Right atrium auricular region (tissue), 2 donors: ENCODE results near the gene TSSK6. TPM values are rescaled to one million over a fixed set of nuclear protein-coding genes. Genes with fewer than 3 reads are reported as not detected.

Experiments
- DNase-seq: peaks from one replicate; pipeline ENCODE4 v3.0.0-alpha.2; 2019; ENCODE audit warnings: low spot score
- H3K27ac ChIP-seq, 2 donors: fragments of 200-600 bp; sonication (generic); 1 replicate in 1 of 2; 2 replicates in 1 of 2; pipeline ENCODE4 v1.5.1; 2016 to 2019
- H3K27me3 ChIP-seq, 2 donors: fragments of 200-600 bp; sonication (generic); one replicate each; pipeline versions ENCODE4 v1.5.1 to v1.6.0; 2017 to 2019
- H3K36me3 ChIP-seq: fragments of 200-600 bp; sonication (generic); one replicate; pipeline ENCODE4 v1.5.1; 2016
- H3K4me1 ChIP-seq, 2 donors: fragments of 200-600 bp; sonication (generic); one replicate each; pipeline versions ENCODE4 v1.5.1 to v1.6.0; 2017 to 2019
- H3K4me3 ChIP-seq, 2 donors: fragments of 200-600 bp; sonication (generic); 1 replicate in 1 of 2; 2 replicates in 1 of 2; pipeline ENCODE4 v1.5.1; 2017 to 2019; ENCODE audit warnings: mild to moderate bottlenecking in 1 of 2, moderate library complexity in 1 of 2
- H3K9me3 ChIP-seq, 2 donors: fragments of 200-600 bp; sonication (generic); one replicate each; pipeline ENCODE4 v1.5.1; 2019
- total RNA-seq, 2 donors: library from RNA; depleted of rRNA; stranded (reverse); fragments of >200 nt; gene quantifications; one replicate each; pipeline ENCODE4 v1.1.0, GENCODE V29; 2016
- TF ChIP-seq, protein P1 (sequence below), 2 donors: fragments of 200-600 bp; sonication (generic); IDR thresholded peaks; one replicate each; pipeline ENCODE4 v1.5.1; 2019; ENCODE audit warnings: antibody characterized with exemption in 2 of 2

The TSSK6 gene
- total RNA-seq, 2 donors from 2014 or later: 1.2 to 1.3 TPM

DNA sequence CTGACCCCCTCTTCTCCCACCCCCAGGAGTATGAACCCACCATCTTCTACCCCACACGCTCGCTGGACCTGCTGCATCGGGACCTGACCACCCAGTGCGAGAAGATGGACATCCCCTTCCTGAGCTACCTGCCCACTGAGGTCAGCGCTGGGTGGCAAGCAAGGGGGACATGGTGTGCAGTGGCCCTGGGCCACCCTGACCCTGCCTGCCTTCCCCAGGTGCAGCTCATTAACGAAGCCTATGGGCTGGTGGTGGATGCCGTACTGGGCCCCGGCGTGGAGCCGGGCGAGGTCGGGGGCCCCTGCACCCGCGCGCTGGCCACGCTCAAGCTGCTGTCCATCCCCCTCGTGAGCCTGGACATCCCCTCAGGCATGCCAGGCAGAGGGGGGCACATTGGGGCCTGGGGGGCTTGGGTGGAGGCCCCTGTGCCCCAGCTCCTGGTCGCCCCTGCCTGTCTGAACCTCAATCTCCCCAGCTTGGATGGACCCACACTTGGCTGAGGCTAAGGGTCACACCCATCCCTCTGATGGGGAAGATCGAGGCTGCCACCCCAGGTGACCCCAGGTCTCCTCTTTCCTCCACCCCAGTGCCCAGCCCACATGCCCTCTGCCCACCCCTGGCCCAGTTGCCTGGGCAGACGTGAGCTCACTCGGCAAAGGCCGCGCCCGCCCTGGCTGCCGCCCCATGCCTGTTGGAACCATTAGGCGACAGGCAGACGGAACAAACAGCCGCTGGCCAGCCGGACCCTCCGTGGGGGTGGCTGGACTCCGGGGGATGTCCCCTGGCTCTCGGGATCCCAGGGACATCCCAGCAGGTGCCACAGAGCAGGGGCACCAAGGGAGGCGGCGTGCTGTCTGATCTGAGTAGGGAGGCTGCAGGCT, 20.2 kb upstream of the TSSK6 start:
- no peak for DNase-seq
- Histone ChIP-seq H3K27me3 (peaks cover 4 to 5% of the 10 kb centered on the region in 2 donors), H3K4me1 (peaks cover 0 to 38% of the 10 kb centered on the region in 2 donors), H3K4me3 (no peak overlapping the region), H3K27ac (no peak overlapping the region), H3K36me3 (no peaks in the 10 kb centered on the region), H3K9me3 (no peaks in the 10 kb centered on the region)
- TF ChIP-seq, protein P1, sequence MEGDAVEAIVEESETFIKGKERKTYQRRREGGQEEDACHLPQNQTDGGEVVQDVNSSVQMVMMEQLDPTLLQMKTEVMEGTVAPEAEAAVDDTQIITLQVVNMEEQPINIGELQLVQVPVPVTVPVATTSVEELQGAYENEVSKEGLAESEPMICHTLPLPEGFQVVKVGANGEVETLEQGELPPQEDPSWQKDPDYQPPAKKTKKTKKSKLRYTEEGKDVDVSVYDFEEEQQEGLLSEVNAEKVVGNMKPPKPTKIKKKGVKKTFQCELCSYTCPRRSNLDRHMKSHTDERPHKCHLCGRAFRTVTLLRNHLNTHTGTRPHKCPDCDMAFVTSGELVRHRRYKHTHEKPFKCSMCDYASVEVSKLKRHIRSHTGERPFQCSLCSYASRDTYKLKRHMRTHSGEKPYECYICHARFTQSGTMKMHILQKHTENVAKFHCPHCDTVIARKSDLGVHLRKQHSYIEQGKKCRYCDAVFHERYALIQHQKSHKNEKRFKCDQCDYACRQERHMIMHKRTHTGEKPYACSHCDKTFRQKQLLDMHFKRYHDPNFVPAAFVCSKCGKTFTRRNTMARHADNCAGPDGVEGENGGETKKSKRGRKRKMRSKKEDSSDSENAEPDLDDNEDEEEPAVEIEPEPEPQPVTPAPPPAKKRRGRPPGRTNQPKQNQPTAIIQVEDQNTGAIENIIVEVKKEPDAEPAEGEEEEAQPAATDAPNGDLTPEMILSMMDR (IDR thresholded peaks at IDR 0.05): no peak

DNA sequence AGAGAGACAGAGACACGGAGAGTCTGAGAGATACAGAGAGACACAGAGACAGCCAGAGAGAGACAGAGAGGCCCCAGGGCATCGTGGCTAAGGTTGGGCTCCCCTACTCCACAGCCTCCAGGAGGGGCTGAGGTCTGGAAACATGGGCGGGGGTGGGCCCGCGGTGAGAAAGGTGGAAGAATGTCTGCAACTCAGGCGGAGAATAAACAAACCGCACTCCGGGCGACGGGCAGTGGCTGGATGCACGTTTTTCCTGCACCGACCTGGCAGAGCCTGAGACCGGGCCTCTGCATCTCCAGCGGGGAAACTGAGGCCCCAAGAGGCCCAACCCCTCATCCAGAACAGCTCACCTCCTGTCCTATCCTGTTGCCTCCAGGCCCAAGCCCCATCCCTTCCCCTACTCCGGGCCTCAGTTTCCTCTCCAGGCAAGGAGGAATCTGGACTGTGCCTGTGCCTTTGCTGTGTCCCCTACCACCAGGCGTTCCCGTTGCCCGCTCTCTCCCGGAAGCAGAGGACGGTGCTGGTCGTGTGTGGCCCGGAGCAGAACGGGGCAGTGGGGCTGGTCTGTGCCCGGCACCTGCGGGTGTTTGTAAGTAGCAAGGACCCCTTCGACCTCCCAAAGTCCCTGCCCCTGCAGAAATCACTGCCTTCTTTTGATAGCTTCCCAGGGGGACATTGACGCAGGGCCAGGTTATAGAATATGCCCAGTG, 19.4 kb upstream of the TSSK6 start:
- no peak for DNase-seq
- H3K27me3 ChIP-seq: no peaks in the 10 kb centered on the region

DNA sequence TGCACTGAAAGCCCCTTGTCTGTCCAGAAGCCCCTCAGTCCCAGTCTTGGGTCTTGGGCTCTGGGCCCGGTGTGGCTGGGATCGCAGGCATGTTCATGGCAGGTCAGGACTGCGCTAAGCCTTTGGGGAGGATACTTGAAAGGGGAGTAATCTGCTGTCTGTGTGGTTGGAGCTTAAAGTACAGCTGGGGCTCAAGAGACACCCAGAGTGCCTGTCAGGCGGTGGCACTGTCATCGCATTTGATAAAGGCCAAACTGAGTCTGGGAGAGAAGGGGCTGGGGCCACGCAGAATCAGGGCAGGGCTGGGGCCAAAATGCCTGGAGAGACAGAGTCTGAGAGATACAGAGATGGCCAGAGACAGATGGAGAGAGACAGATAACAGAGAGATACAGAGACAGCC, 18.5 kb upstream of the TSSK6 start:
- Histone ChIP-seq H3K4me1 (peaks cover 0 to 34% of the 10 kb centered on the region in 2 donors), H3K27me3 (no peaks in the 10 kb centered on the region), H3K27ac (no peak overlapping the region), H3K9me3 (no peaks in the 10 kb centered on the region), H3K36me3 (no peaks in the 10 kb centered on the region), H3K4me3 (no peak overlapping the region)
- TF ChIP-seq, protein P1 (IDR thresholded peaks at IDR 0.05): no peak
- no peak for DNase-seq

More for the DNA sequence above, 19.4 kb upstream of the TSSK6 start:
- Histone ChIP-seq H3K4me3 (no peak overlapping the region), H3K9me3 (no peaks in the 10 kb centered on the region), H3K4me1 (peaks cover 0 to 32% of the 10 kb centered on the region in 2 donors), H3K27ac (no peak overlapping the region), H3K36me3 (no peaks in the 10 kb centered on the region)
- TF ChIP-seq, protein P1 (IDR thresholded peaks at IDR 0.05): no peak

DNA sequence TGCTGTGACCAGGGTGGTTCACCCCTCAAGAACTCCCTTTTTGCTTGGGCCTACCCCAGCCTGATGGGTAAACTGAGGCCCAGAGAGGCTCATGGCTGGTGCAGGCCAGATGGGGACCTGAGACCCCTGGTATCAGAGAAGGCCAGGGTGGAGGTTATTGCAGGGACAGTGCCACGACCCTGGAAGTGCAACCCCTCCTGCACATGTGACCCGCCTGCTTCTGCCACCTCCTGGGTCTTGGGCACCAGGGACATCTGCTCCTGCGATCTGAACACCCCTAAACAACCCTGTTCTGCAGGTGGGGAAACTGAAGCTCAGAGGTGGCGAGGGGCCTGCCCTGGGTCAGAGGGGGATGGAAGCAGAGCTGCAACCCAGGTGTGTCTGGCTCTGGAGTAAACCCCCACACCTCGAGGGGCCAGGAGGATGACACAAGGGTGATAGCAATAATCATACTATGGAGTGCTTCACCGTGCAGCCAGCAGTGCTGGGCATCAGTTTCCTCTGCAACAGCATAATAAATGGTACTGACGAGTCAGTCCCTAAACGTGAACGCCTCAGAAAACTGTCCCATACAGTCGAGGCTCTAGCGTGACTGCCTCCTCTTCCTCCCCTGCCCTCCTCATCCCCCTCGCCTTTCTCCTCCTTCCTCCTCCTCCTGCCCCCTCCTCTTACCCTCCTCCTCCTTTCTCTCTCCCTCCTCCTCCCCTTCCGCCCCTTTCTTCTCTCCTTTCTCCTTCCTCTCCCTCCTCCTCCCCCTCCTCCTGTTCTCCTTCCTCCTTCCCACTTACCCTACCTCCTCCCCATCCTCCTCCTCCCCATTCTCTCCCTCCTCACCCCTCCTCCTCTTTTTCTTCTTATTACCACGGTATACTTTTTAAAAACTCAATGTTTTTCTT, 17.7 kb upstream of the TSSK6 start:
- Histone ChIP-seq H3K36me3 (peaks cover 4% of the 10 kb centered on the region), H3K4me1 (peaks cover 0 to 31% of the 10 kb centered on the region in 2 donors), H3K9me3 (no peaks in the 10 kb centered on the region), H3K27ac (no peak overlapping the region), H3K27me3 (no peaks in the 10 kb centered on the region), H3K4me3 (no peak overlapping the region)
- TF ChIP-seq, protein P1 (IDR thresholded peaks at IDR 0.05): no peak
- no peak for DNase-seq

DNA sequence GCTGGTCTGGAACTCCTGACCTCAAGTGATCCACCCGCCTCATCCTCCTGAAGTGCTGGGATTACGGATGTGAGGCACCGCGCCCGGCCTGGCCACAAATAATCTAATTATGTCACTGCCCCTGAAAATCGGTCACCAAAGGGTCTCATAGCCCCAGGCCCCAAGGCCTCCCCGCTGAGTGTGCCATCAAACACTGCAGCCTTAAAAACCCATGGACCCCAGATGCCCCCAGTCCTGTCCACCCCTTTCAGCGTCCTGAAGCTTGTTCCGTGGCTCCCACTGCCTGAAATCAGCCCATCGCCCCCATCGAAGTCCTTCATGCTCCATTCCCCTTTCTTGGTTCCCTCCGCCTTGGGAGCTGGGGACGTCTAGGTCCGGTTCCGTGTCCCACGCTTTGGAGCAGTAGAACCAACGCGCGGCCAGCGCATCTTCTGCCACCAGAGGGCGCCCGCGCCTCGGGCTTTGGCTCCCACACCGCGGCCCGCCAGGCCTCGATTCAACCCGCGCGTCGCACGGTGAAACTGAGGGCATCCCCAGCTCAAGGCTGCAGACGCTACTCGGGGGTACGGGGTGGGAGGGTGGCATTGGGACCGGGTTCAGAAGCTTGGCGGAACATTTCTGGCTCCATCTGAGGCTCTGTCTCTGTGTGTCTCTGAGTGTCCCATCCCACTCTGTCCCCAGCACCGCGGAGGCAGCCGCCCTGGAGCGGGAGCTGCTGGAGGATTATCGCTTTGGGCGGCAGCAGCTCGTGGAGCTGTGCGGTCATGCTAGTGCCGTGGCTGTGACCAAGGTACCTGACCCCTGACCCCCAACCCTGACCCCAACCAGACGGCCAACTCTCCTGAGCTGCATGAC, 16.8 kb upstream of the TSSK6 start:
- peak; percentile 78 for DNase-seq
- H3K9me3 ChIP-seq: no peaks in the 10 kb centered on the region
- H3K4me1 ChIP-seq: peaks cover 0 to 22% of the 10 kb centered on the region in 2 donors
- H3K36me3 ChIP-seq: peaks cover 13% of the 10 kb centered on the region
- no peak overlapping the region for H3K27ac ChIP-seq
- H3K4me3 ChIP-seq: no peak overlapping the region
- TF ChIP-seq, protein P1 (IDR thresholded peaks at IDR 0.05): peak; percentile 94 to 99
- no peaks in the 10 kb centered on the region for H3K27me3 ChIP-seq
